SU-DHL-6 (cell line): ENCODE results near the gene SPOCD1.

Experiments
- H2AFZ ChIP-seq: fragments of 200-600 bp; sonication (generic); 2 replicates; pipeline ENCODE4 v1.6.1; 2014; ENCODE audit warnings: low read depth, mild to moderate bottlenecking, moderate library complexity, mixed read lengths, antibody characterized with exemption, low read length; ENCODE audit not compliant: severe bottlenecking
- H3F3A ChIP-seq: fragments of 200-600 bp; shearing (Covaris generic); 2 replicates; pipeline ENCODE4 v1.6.0; 2016; ENCODE audit warnings: antibody characterized with exemption, mild to moderate bottlenecking; ENCODE audit not compliant: insufficient read depth
- H3K27ac ChIP-seq: fragments of 200-600 bp; sonication (generic); 2 replicates; pipeline ENCODE4 v1.5.1; 2016; ENCODE audit warnings: low read depth, mild to moderate bottlenecking, low read length, moderate library complexity, mixed read lengths
- H3K27me3 ChIP-seq: fragments of 200-600 bp; sonication (generic), shearing (Covaris generic); 2 replicates; pipeline ENCODE4 v1.6.0; 2014; ENCODE audit warnings: mild to moderate bottlenecking, low read length
- H3K36me3 ChIP-seq: fragments of 200-600 bp; sonication (generic); 2 replicates; pipeline ENCODE4 v1.6.1; 2014; ENCODE audit warnings: mild to moderate bottlenecking, low read length, mixed read lengths
- H3K4me2 ChIP-seq: fragments of 300-600, 200-600 bp; shearing (Covaris generic), sonication (generic); 2 replicates; pipeline ENCODE4 v1.6.0; 2014; ENCODE audit warnings: low read length, low read depth, mild to moderate bottlenecking; ENCODE audit not compliant: poor library complexity, severe bottlenecking
- H3K4me3 ChIP-seq: fragments of 200-600 bp; sonication (generic); 2 replicates; pipeline ENCODE4 v1.5.1; 2014; ENCODE audit warnings: antibody characterized with exemption, low read length, mild to moderate bottlenecking, mixed read lengths; ENCODE audit not compliant: insufficient read depth, poor library complexity, severe bottlenecking
- H3K79me2 ChIP-seq: fragments of 200-600 bp; sonication (generic); 2 replicates; pipeline ENCODE4 v1.6.1; 2014; ENCODE audit warnings: mild to moderate bottlenecking, low read length, moderate library complexity; ENCODE audit not compliant: insufficient read depth
- H3K9ac ChIP-seq: fragments of 200-600 bp; sonication (generic); 2 replicates; pipeline ENCODE4 v1.7.0; 2014; ENCODE audit warnings: mild to moderate bottlenecking, low read length
- H3K9me2 ChIP-seq: fragments of 200-600 bp; sonication (generic); replicated peaks from 2 replicates; pipeline ENCODE4 v1.6.1; 2014; ENCODE audit warnings: low read length; ENCODE audit not compliant: insufficient read depth
- H3K9me3 ChIP-seq: fragments of 200-600 bp; sonication (generic); 2 replicates; pipeline ENCODE4 v1.6.1; 2014; ENCODE audit warnings: low read length, mixed read lengths; ENCODE audit not compliant: insufficient read depth
- H4K20me1 ChIP-seq: fragments of 200-600 bp; sonication (generic); 2 replicates; pipeline ENCODE4 v1.6.1; 2014; ENCODE audit warnings: low read depth, mild to moderate bottlenecking, antibody characterized with exemption, low read length, moderate library complexity, mixed read lengths
- CTCF ChIP-seq: fragments of 200-600 bp; sonication (generic); IDR thresholded peaks from one replicate; pipeline ENCODE4 v1.5.1; 2017; ENCODE audit warnings: antibody characterized with exemption, mild to moderate bottlenecking, low read length, moderate library complexity; ENCODE audit not compliant: insufficient read depth, poor library complexity, severe bottlenecking
- EZH2phosphoT487 ChIP-seq: fragments of 200-600 bp; sonication (generic), shearing (Covaris generic); conservative IDR thresholded peaks from 2 replicates; pipeline ENCODE4 v1.6.1; 2018; ENCODE audit warnings: mild to moderate bottlenecking, antibody characterized with exemption, low read length, moderate library complexity, mixed read lengths

The SPOCD1 gene

GRCh38 chr1:31860581-31860980 lies 44.8 kb upstream of the SPOCD1 start:
- H3K36me3 ChIP-seq, result no peaks in the 10 kb centered on the region
- TF ChIP-seq EZH2phosphoT487 (no peak), CTCF (no peak)
- H4K20me1 ChIP-seq, result no peaks in the 10 kb centered on the region

DNA sequence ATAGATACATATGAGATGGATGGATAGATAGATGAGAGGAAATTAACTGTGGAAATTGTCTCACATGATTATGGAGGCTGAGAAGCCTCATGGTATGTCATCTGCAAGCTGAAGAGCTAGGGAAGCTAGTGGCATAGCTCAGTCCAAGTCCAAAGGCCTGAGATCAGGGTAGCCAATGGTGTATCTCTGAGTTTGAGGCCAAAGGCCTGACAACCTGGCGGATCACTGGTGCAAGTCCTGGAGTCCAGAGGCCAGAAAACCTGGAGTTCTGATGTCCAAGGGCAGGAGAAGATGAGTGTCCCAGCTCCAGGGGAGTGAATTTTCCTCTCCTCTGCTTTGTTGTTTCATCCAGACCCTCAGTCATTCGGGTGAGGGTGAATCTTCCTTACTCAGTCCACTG lies 43.9 kb upstream of the SPOCD1 start:
- TF ChIP-seq EZH2phosphoT487, result no peak
- TF ChIP-seq CTCF, result no peak
- no peaks in the 10 kb centered on the region for H3K36me3 ChIP-seq
- H3K9me3 ChIP-seq, result no peaks in the 10 kb centered on the region
- H3K4me3 ChIP-seq, result no peak overlapping the region
- no peaks in the 10 kb centered on the region for H3K27me3 ChIP-seq
- no peak overlapping the region for H3K9ac ChIP-seq
- H3K79me2 ChIP-seq, result no peaks in the 10 kb centered on the region
- no peak overlapping the region for H3K27ac ChIP-seq
- no peaks in the 10 kb centered on the region for H3F3A ChIP-seq
- no peaks in the 10 kb centered on the region for H3K9me2 ChIP-seq
- no peaks in the 10 kb centered on the region for H4K20me1 ChIP-seq
- no peak overlapping the region for H2AFZ ChIP-seq
- H3K4me2 ChIP-seq, result no peak overlapping the region

More at GRCh38 chr1:31860581-31860980, 44.8 kb upstream of the SPOCD1 start:
- H3K79me2 ChIP-seq, result no peaks in the 10 kb centered on the region
- no peak overlapping the region for H2AFZ ChIP-seq
- H3F3A ChIP-seq, result no peaks in the 10 kb centered on the region
- no peak overlapping the region for H3K4me3 ChIP-seq
- no peaks in the 10 kb centered on the region for H3K9me3 ChIP-seq
- H3K9ac ChIP-seq, result no peak overlapping the region
- no peaks in the 10 kb centered on the region for H3K27me3 ChIP-seq
- no peaks in the 10 kb centered on the region for H3K9me2 ChIP-seq
- H3K27ac ChIP-seq, result no peak overlapping the region
- H3K4me2 ChIP-seq, result no peak overlapping the region

GRCh38 chr1:31859044-31859443 lies 43.2 kb upstream of the SPOCD1 start:
- no peaks in the 10 kb centered on the region for H3K9me3 ChIP-seq
- H3K79me2 ChIP-seq, result no peaks in the 10 kb centered on the region
- no peaks in the 10 kb centered on the region for H3F3A ChIP-seq
- H3K27ac ChIP-seq, result no peak overlapping the region
- H2AFZ ChIP-seq, result no peak overlapping the region
- no peak overlapping the region for H3K4me2 ChIP-seq
- H3K27me3 ChIP-seq, result no peaks in the 10 kb centered on the region
- H4K20me1 ChIP-seq, result no peaks in the 10 kb centered on the region
- H3K4me3 ChIP-seq, result no peak overlapping the region
- TF ChIP-seq CTCF, result no peak
- no peaks in the 10 kb centered on the region for H3K36me3 ChIP-seq
- no peaks in the 10 kb centered on the region for H3K9me2 ChIP-seq
- no peak overlapping the region for H3K9ac ChIP-seq

GRCh38 chr1:31857863-31858262 lies 42.0 kb upstream of the SPOCD1 start:
- Histone ChIP-seq H3K79me2 (no peaks in the 10 kb centered on the region), H3K27me3 (no peaks in the 10 kb centered on the region), H3K36me3 (no peaks in the 10 kb centered on the region), H3K9me2 (no peaks in the 10 kb centered on the region), H3K9ac (no peak overlapping the region), H3F3A (no peaks in the 10 kb centered on the region), H2AFZ (no peak overlapping the region), H3K27ac (no peak overlapping the region), H3K4me2 (no peak overlapping the region), H3K4me3 (no peak overlapping the region), H4K20me1 (no peaks in the 10 kb centered on the region), H3K9me3 (no peaks in the 10 kb centered on the region)
- TF ChIP-seq CTCF (no peak), EZH2phosphoT487 (no peak)
